K562 (cell line): ENCODE data around the gene MT1A.

Experiments used
- FOXK2 ChIP-seq, 2 experiments: fragments of 450-650 bp; IDR thresholded peaks in 1 of 2; conservative IDR thresholded peaks in 1 of 2; 2 replicates each; pipeline ENCODE4 v1.6.1; 2016; ENCODE audit warnings: low read depth in 2 of 2, mild to moderate bottlenecking in 1 of 2
- RNF219 ChIP-seq: fragments of 250-450 bp; sonication (Bioruptor Pico); IDR thresholded peaks from 2 replicates; pipeline ENCODE4 v1.5.0; 2022; ENCODE audit warnings: mild to moderate bottlenecking

GRCh38 chr16:56636616-56637413, 1.7 kb upstream of the MT1A start:
- TF ChIP-seq RNF219 (CRISPR knock-in tag) (no peak), FOXK2 (conservative IDR thresholded peaks at IDR 0.05 in 1 of 2, IDR thresholded peaks at IDR 0.05 in 1 of 2; ENCODE audit: low read depth in 2 of 2) (no peak)
